HepG2 (cell line): ENCODE data around the gene ANKS3. TPM values are rescaled to one million over a fixed set of nuclear protein-coding genes. Genes with fewer than 3 reads are reported as not detected.

Experiments
- ARHGAP35 ChIP-seq: sonication (generic); formaldehyde crosslinking; IDR thresholded peaks from 2 replicates; pipeline ENCODE4 v1.9.0; 2022; ENCODE audit warnings: mild to moderate bottlenecking, inconsistent platforms, moderate library complexity, missing genetic modification reagents, borderline replicate concordance
- CBFB ChIP-seq: sonication (generic); formaldehyde crosslinking; IDR thresholded peaks from 2 replicates; pipeline ENCODE4 v1.4.0; 2020; ENCODE audit warnings: missing genetic modification reagents
- ELF1 ChIP-seq: sonication (generic); formaldehyde crosslinking; IDR thresholded peaks from 2 replicates; pipeline ENCODE4 v1.4.0; 2020; ENCODE audit warnings: missing genetic modification reagents
- ETV5 ChIP-seq: IDR thresholded peaks from 2 replicates; pipeline ENCODE4 v1.6.1; 2018; ENCODE audit warnings: missing biosample characterization, missing genetic modification reagents, inconsistent platforms, borderline replicate concordance
- HDAC2 ChIP-seq: sonication (generic); formaldehyde crosslinking; IDR thresholded peaks from 2 replicates; pipeline ENCODE4 v1.4.0; 2020; ENCODE audit warnings: missing genetic modification reagents
- HMGA1 ChIP-seq: sonication (generic); formaldehyde crosslinking; conservative IDR thresholded peaks from 2 replicates; pipeline ENCODE4 v1.4.0; 2020; ENCODE audit warnings: missing genetic modification reagents
- MBD4 ChIP-seq: IDR thresholded peaks from 2 replicates; pipeline ENCODE4 v1.6.1; 2012; ENCODE audit warnings: low read length, inconsistent platforms, borderline replicate concordance
- MTA1 ChIP-seq: sonication (generic); formaldehyde crosslinking; IDR thresholded peaks from 2 replicates; pipeline ENCODE4 v1.4.0; 2020; ENCODE audit warnings: missing genetic modification reagents, mild to moderate bottlenecking, borderline replicate concordance
- NCOR1 ChIP-seq: fragments of 200-600 bp; sonication (generic); IDR thresholded peaks from 2 replicates; pipeline ENCODE4 v1.7.0; 2017; ENCODE audit warnings: antibody characterized with exemption, low read length, borderline replicate concordance
- REST ChIP-seq, 2 experiments: IDR thresholded peaks; 2 replicates each; pipeline ENCODE4 v1.6.1; 2011 to 2012; ENCODE audit warnings: low read length in 2 of 2, borderline replicate concordance in 1 of 2, low read depth in 1 of 2, mild to moderate bottlenecking in 1 of 2, moderate library complexity in 1 of 2
- SALL2 ChIP-seq: sonication (generic); formaldehyde crosslinking; IDR thresholded peaks from 2 replicates; pipeline ENCODE4 v1.8.1; 2023; ENCODE audit warnings: mild to moderate bottlenecking, missing genetic modification reagents, inconsistent platforms
- ZNF430 ChIP-seq: sonication (generic); formaldehyde crosslinking; IDR thresholded peaks from 2 replicates; pipeline ENCODE4 v1.9.0; 2021; ENCODE audit warnings: mild to moderate bottlenecking, missing genetic modification reagents
- ZNF567 ChIP-seq: sonication (generic); formaldehyde crosslinking; IDR thresholded peaks from 2 replicates; pipeline ENCODE4 v1.8.1; 2023; ENCODE audit warnings: mild to moderate bottlenecking, missing genetic modification reagents, borderline replicate concordance
- ZNF629 ChIP-seq: sonication (generic); formaldehyde crosslinking; conservative IDR thresholded peaks from 2 replicates; pipeline ENCODE4 v1.5.0; 2020; ENCODE audit warnings: missing genetic modification reagents
- ZNF784 ChIP-seq: sonication (generic); formaldehyde crosslinking; IDR thresholded peaks from 2 replicates; pipeline ENCODE4 v1.5.1; 2020; ENCODE audit warnings: missing genetic modification reagents, mild to moderate bottlenecking, borderline replicate concordance
- ZNF879 ChIP-seq: sonication (generic); formaldehyde crosslinking; IDR thresholded peaks from 2 replicates; pipeline ENCODE4 v1.8.1; 2023; ENCODE audit warnings: missing genetic modification reagents
- polyA plus RNA-seq, 8 experiments: library from polyadenylated mRNA; depleted of rRNA in 3 of 8; stranded (reverse) in 7 of 8; unstranded in 1 of 8; fragments of >200 nt; fragmentation: Illumina TruSeq in 4 of 8; extraction: Trizol in 4 of 8; gene quantifications; 2 replicates each; pipeline versions ENCODE4 v1.2.1 to v1.2.3, GENCODE V29; 2011 to 2016; ENCODE audit warnings: low read depth in 4 of 8, missing spikeins in 1 of 8, mixed read lengths in 1 of 8; ENCODE audit not compliant: insufficient read depth in 1 of 8
- total RNA-seq, 5 experiments: library from RNA; depleted of rRNA; stranded (reverse); fragments of >200 nt; fragmentation: Illumina TruSeq; extraction: Trizol; gene quantifications; 2 replicates each; pipeline ENCODE4 v1.2.3, GENCODE V29; 2016; ENCODE audit warnings: low read depth in 1 of 5
- TF ChIP-seq, protein P1 (sequence below): sonication (generic); formaldehyde crosslinking; conservative IDR thresholded peaks from 2 replicates; pipeline ENCODE4 v1.8.0; 2022; ENCODE audit warnings: missing genetic modification reagents
- TF ChIP-seq, protein P2 (sequence below): sonication (generic); formaldehyde crosslinking; IDR thresholded peaks from 2 replicates; pipeline ENCODE4 v1.4.0; 2020; ENCODE audit warnings: missing genetic modification reagents, borderline replicate concordance
- TF ChIP-seq, protein P3 (sequence below): sonication (generic); formaldehyde crosslinking; IDR thresholded peaks from 2 replicates; pipeline ENCODE4 v1.9.0; 2021; ENCODE audit warnings: missing genetic modification reagents, borderline replicate concordance

Gene ANKS3
- total and polyA plus RNA-seq, 2 of the 13 experiments (the other 11 are each of a cell fraction or from before 2014, with no cell fraction given): 11.4 to 15.9 TPM

- TF ChIP-seq ZNF784 (CRISPR knock-in tag): no peak
- peak; percentile 89 for TF ChIP-seq CBFB (CRISPR knock-in tag)
- peak; percentile 20; the same call in 1 of the 2 replicates for TF ChIP-seq NCOR1
- TF ChIP-seq MTA1 (CRISPR knock-in tag): peak; percentile 39; the same call in 1 of the 2 replicates
- TF ChIP-seq SALL2 (CRISPR knock-in tag): peak; percentile 42; the same call in 1 of the 2 replicates
- TF ChIP-seq, protein P1, sequence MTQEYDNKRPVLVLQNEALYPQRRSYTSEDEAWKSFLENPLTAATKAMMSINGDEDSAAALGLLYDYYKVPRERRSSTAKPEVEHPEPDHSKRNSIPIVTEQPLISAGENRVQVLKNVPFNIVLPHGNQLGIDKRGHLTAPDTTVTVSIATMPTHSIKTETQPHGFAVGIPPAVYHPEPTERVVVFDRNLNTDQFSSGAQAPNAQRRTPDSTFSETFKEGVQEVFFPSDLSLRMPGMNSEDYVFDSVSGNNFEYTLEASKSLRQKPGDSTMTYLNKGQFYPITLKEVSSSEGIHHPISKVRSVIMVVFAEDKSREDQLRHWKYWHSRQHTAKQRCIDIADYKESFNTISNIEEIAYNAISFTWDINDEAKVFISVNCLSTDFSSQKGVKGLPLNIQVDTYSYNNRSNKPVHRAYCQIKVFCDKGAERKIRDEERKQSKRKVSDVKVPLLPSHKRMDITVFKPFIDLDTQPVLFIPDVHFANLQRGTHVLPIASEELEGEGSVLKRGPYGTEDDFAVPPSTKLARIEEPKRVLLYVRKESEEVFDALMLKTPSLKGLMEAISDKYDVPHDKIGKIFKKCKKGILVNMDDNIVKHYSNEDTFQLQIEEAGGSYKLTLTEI (CRISPR knock-in tag): no peak
- TF ChIP-seq ZNF879 (CRISPR knock-in tag): peak; percentile 80; the same call in 1 of the 2 replicates
- peak; percentile 10; the same call in 1 of the 2 replicates for TF ChIP-seq ZNF629 (CRISPR knock-in tag)
- TF ChIP-seq ETV5: peak; percentile 54; the same call in 1 of the 2 replicates
- peak; percentile 65 for TF ChIP-seq HDAC2 (CRISPR knock-in tag)
- no peak for TF ChIP-seq ZNF567 (CRISPR knock-in tag)
- TF ChIP-seq ARHGAP35: peak; percentile 93
- TF ChIP-seq HMGA1 (CRISPR knock-in tag): no peak
- TF ChIP-seq, protein P2, sequence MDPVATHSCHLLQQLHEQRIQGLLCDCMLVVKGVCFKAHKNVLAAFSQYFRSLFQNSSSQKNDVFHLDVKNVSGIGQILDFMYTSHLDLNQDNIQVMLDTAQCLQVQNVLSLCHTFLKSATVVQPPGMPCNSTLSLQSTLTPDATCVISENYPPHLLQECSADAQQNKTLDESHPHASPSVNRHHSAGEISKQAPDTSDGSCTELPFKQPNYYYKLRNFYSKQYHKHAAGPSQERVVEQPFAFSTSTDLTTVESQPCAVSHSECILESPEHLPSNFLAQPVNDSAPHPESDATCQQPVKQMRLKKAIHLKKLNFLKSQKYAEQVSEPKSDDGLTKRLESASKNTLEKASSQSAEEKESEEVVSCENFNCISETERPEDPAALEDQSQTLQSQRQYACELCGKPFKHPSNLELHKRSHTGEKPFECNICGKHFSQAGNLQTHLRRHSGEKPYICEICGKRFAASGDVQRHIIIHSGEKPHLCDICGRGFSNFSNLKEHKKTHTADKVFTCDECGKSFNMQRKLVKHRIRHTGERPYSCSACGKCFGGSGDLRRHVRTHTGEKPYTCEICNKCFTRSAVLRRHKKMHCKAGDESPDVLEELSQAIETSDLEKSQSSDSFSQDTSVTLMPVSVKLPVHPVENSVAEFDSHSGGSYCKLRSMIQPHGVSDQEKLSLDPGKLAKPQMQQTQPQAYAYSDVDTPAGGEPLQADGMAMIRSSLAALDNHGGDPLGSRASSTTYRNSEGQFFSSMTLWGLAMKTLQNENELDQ: no peak
- TF ChIP-seq ELF1 (CRISPR knock-in tag): peak; percentile 73
- TF ChIP-seq ZNF430 (CRISPR knock-in tag): no peak
- no peak for TF ChIP-seq MBD4
- TF ChIP-seq, protein P3, sequence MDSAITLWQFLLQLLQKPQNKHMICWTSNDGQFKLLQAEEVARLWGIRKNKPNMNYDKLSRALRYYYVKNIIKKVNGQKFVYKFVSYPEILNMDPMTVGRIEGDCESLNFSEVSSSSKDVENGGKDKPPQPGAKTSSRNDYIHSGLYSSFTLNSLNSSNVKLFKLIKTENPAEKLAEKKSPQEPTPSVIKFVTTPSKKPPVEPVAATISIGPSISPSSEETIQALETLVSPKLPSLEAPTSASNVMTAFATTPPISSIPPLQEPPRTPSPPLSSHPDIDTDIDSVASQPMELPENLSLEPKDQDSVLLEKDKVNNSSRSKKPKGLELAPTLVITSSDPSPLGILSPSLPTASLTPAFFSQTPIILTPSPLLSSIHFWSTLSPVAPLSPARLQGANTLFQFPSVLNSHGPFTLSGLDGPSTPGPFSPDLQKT (CRISPR knock-in tag): no peak
- TF ChIP-seq REST (IDR thresholded peaks at IDR 0.05; ENCODE audit: borderline replicate concordance in 1 of 2, low read depth in 1 of 2, low read length in 2 of 2): no peak
Measured at GRCh38 chr16:4766875-4767628, 33.0 kb upstream of the ANKS3 start, which contains the start of gene ZNF500 (continued).
